Omental fat pad (tissue), 4 donors: Measurements from ENCODE around the gene CISTR. TPM values are rescaled to one million over a fixed set of nuclear protein-coding genes. Genes with fewer than 3 reads are reported as not detected.

Source experiments
- ATAC-seq: fragments of 150-250 bp; one replicate; pipeline ENCODE4 v1.9.1; 2016; ENCODE audit warnings: mild to moderate bottlenecking, moderate library complexity; ENCODE audit not compliant: low FRiP score
- DNase-seq: peaks from one replicate; pipeline ENCODE4 v3.0.0-alpha.2; 2019; ENCODE audit warnings: low spot score
- total RNA-seq, 4 donors: library from RNA; depleted of rRNA; stranded (reverse); fragments of >200 nt; gene quantifications; one replicate each; pipeline ENCODE4 v1.1.0, GENCODE V29; 2016
- TF ChIP-seq, protein P1 (sequence below), 3 donors: fragments of 450-650 bp; IDR thresholded peaks; one replicate each; pipeline ENCODE4 v1.5.1; 2016 to 2017; ENCODE audit warnings: antibody characterized with exemption in 3 of 3, mild to moderate bottlenecking in 3 of 3, moderate library complexity in 2 of 3

Gene CISTR
- total RNA-seq, 4 donors from 2014 or later = not detected

GRCh38 chr12:53777412-53777811 lies 25.6 kb upstream of the CISTR start:
- TF ChIP-seq, protein P1, sequence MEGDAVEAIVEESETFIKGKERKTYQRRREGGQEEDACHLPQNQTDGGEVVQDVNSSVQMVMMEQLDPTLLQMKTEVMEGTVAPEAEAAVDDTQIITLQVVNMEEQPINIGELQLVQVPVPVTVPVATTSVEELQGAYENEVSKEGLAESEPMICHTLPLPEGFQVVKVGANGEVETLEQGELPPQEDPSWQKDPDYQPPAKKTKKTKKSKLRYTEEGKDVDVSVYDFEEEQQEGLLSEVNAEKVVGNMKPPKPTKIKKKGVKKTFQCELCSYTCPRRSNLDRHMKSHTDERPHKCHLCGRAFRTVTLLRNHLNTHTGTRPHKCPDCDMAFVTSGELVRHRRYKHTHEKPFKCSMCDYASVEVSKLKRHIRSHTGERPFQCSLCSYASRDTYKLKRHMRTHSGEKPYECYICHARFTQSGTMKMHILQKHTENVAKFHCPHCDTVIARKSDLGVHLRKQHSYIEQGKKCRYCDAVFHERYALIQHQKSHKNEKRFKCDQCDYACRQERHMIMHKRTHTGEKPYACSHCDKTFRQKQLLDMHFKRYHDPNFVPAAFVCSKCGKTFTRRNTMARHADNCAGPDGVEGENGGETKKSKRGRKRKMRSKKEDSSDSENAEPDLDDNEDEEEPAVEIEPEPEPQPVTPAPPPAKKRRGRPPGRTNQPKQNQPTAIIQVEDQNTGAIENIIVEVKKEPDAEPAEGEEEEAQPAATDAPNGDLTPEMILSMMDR (IDR thresholded peaks at IDR 0.05) = no peak
- no peak for ATAC-seq
- DNase-seq = no peak

GRCh38 chr12:53776872-53777271 lies 25.1 kb upstream of the CISTR start:
- DNase-seq (no peak), ATAC-seq (no peak)
- TF ChIP-seq, protein P1 (IDR thresholded peaks at IDR 0.05) = no peak

DNA sequence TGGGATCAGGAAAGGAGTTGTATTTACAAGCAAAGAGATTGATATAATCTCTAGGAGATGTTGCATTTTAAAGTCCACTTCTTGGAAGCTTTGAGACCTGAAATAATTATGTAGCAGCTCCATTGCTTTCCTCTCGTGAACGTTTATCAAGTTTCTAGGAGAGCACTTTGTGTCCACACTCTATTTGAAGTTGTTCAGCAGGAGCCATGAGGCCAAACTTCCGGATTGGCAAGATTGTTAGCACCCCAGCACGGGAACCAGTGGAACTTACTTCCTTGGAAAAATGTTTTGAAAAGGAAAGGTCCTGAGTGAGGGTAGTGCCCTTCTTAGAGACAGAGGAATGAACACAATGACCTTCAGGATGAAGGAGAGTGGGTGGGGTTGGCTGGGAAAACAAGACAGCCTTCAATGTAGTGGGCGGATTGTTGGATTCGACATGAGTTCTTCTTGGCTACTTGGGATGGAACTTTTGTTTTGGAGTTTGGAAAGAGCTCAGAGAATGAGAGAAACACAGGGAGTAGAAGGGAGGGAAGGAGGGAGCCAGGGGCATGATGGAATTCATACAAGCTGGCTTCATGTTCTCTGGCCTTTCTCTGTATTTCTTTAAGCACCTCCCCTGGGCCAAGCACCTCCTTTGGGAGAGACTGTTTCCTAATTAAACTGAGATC lies 23.8 kb upstream of the CISTR start:
- peak; percentile 83 for ATAC-seq
- TF ChIP-seq, protein P1 (IDR thresholded peaks at IDR 0.05) = no peak
- no peak for DNase-seq

DNA sequence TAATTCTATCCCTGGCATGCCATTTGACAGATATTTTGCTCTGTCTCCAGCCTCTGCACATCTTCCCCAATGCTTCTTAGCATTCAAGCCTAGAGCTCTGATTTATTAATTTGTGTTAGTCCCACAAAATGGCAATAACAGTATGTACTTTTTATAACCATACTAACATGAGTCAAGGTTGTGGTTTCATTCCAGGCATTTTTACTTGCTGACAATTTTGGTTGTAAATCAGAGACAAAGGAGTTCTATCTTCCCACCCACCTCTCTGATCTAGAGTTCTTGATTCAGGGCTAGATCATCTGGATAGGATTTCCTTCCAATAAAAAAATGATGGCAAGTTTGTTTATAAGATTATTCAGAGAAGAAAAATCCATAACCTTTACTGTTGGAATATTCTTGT lies 18.5 kb upstream of the CISTR start:
- TF ChIP-seq, protein P1 (IDR thresholded peaks at IDR 0.05) = no peak
- ATAC-seq (peak; percentile 58), DNase-seq (no peak)

GRCh38 chr12:53768976-53769375 lies 17.2 kb upstream of the CISTR start:
- DNase-seq = no peak
- TF ChIP-seq, protein P1 (IDR thresholded peaks at IDR 0.05) = no peak
- ATAC-seq = no peak

GRCh38 chr12:53766881-53767280 lies 15.1 kb upstream of the CISTR start:
- DNase-seq (no peak), ATAC-seq (no peak)
- TF ChIP-seq, protein P1 (IDR thresholded peaks at IDR 0.05) = no peak

- ATAC-seq (no peak), DNase-seq (no peak)
- TF ChIP-seq, protein P1 (IDR thresholded peaks at IDR 0.05) = no peak
Measured at GRCh38 chr12:53765891-53766290, 14.1 kb upstream of the CISTR start.
